ENCODE results near the gene RTKN.
"Not testable (repeated sequence)": the region's sequence is repeated elsewhere in the genome, so short reads cannot be mapped to it uniquely, and the experiment has no call there.

The RTKN gene

GRCh38 chr2:74436848-74437695 is 4.7 kb downstream of the RTKN start:
- no peak for DNase-seq

- DNase-seq: no peak
These were observed 5.5 kb downstream of the RTKN start for GRCh38 chr2:74436111-74436805.

- no peak for DNase-seq
These were observed 11.2 kb downstream of the RTKN start for GRCh38 chr2:74430502-74430901.

GRCh38 chr2:74429487-74430451 is 12.0 kb downstream of the RTKN start:
- DNase-seq: no peak

GRCh38 chr2:74428675-74429074 is 13.1 kb downstream of the RTKN start:
- DNase-seq: no peak

- no peak for DNase-seq
These were observed 14.2 kb downstream of the RTKN start for GRCh38 chr2:74427551-74427950.

GRCh38 chr2:74426181-74426758 is 15.5 kb downstream of the RTKN start:
- DNase-seq: no peak

GRCh38 chr2:74425523-74425922 is 16.2 kb downstream of the RTKN start:
- no peak for DNase-seq

GRCh38 chr2:74424995-74425406 is 16.7 kb downstream of the RTKN start:
- DNase-seq: no peak

GRCh38 chr2:74424139-74424992 is 17.4 kb downstream of the RTKN start:
- no peak for DNase-seq

GRCh38 chr2:74423231-74424095 is 18.3 kb downstream of the RTKN start:
- DNase-seq: no peak

- DNase-seq: peak; percentile 65
These were observed 20.4 kb downstream of the RTKN start, which contains the start of the genes C2orf81 and WDR54 for GRCh38 chr2:74421221-74421870. C2orf81 (minus strand) TSS chr2:74421619; CDS start chr2:74421560, 59 bp downstream. WDR54 (plus strand) TSS chr2:74421730; CDS start chr2:74422154, 424 bp downstream.

GRCh38 chr2:74420443-74421103 is 21.2 kb downstream of the RTKN start:
- DNase-seq: not testable (repeated sequence)

GRCh38 chr2:74420006-74420405 is 21.7 kb downstream of the RTKN start:
- no peak for DNase-seq

- no peak for DNase-seq
These were observed 22.4 kb downstream of the RTKN start for GRCh38 chr2:74419345-74419744.

GRCh38 chr2:74418312-74418711 is 23.4 kb downstream of the RTKN start:
- DNase-seq: no peak

- DNase-seq: no peak
These were observed 24.0 kb downstream of the RTKN start for GRCh38 chr2:74417763-74418162.

- DNase-seq: no peak
These were observed 24.5 kb downstream of the RTKN start for GRCh38 chr2:74417197-74417596.

- DNase-seq: no peak
These were observed 25.0 kb downstream of the RTKN start for GRCh38 chr2:74416778-74417177.
